ENCODE measurements around the gene RETREG1.

DNA sequence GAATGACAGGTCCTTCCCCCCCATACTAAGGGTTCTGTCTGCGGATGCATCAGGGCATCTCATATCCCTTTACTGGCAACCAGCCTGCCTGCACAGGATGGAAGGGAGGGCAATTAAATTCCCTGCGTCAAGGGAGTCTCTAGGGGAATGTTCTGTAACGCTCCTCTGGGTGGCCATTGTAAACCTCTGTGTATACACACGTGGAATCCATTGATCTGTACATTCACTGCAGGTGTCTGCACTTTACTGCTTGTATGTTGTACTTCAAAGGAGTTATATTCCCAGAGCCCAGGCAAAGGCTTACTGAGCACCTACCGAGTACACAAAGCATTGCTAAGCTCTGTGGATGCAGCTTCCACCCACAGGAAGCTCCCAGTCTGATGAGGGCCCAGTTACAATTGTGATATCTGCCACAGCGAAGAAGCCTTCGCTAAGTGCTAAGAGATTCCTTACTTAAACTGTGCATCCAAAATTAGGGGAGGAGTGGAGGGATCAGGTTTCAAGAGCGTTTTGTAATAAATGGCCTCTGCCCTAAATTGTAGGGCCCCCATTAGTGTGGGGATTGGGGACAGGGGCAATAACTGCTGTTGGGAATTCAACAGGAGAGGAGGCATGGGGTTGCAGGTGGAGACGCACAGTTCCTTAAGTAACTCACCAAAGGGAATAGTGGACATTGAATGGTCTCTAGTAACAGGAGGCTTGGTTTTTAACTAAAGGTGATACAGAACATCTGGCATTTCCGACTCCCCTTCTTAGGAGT, 1.5 kb upstream of the RETREG1 start:
- no peak for TF ChIP-seq ZNF384 (IDR thresholded peaks at IDR 0.05)
- no peak for TF ChIP-seq FOXM1 (IDR thresholded peaks at IDR 0.05; ENCODE audit: borderline replicate concordance)
- TF ChIP-seq FOXK2 (IDR thresholded peaks at IDR 0.05): no peak
- TF ChIP-seq HDGF (IDR thresholded peaks at IDR 0.05; ENCODE audit: borderline replicate concordance): no peak

All from HEK293T (cell line).